ENCODE measurements around the gene KMT2E.

The KMT2E gene

GRCh38 chr7:105007298-105007697, 6.7 kb upstream of the KMT2E start:
- no peak for DNase-seq (ENCODE audit: low spot score)

- no peak for DNase-seq (ENCODE audit: low spot score)
Measured at GRCh38 chr7:105009667-105010503, 4.1 kb upstream of the KMT2E start.

- peak; percentile 36 for DNase-seq (ENCODE audit: low spot score)
Measured at GRCh38 chr7:105010504-105011130, 3.4 kb upstream of the KMT2E start.

GRCh38 chr7:105011141-105011830, 2.7 kb upstream of the KMT2E start:
- DNase-seq (ENCODE audit: low spot score), result peak; percentile 19

GRCh38 chr7:105011831-105012502, 2.0 kb upstream of the KMT2E start:
- DNase-seq (ENCODE audit: low spot score), result peak; percentile 18

- DNase-seq (ENCODE audit: low spot score), result peak; percentile 98
Measured at GRCh38 chr7:105012503-105013220, 1.3 kb upstream of the KMT2E start.

GRCh38 chr7:105013221-105013815, 687 bp upstream of the KMT2E start:
- peak; percentile 88 for DNase-seq (ENCODE audit: low spot score)

- peak; percentile 33 for DNase-seq (ENCODE audit: low spot score)
Measured at GRCh38 chr7:105014693-105015389, 836 bp downstream of the KMT2E start.

- peak; percentile 47 for DNase-seq (ENCODE audit: low spot score)
Measured at GRCh38 chr7:105015390-105015965, 1.5 kb downstream of the KMT2E start.

- peak; percentile 20 for DNase-seq (ENCODE audit: low spot score)
Measured at GRCh38 chr7:105016068-105016708, 2.2 kb downstream of the KMT2E start.

- DNase-seq (ENCODE audit: low spot score), result peak; percentile 21
Measured at GRCh38 chr7:105016709-105017656, 3.0 kb downstream of the KMT2E start.

GRCh38 chr7:105017657-105018365, 3.8 kb downstream of the KMT2E start:
- DNase-seq (ENCODE audit: low spot score), result peak; percentile 26

GRCh38 chr7:105019269-105019668, 5.3 kb downstream of the KMT2E start:
- DNase-seq (ENCODE audit: low spot score), result no peak

- no peak for DNase-seq (ENCODE audit: low spot score)
Measured at GRCh38 chr7:105020926-105021325, 6.9 kb downstream of the KMT2E start.

GRCh38 chr7:105021352-105021751, 7.3 kb downstream of the KMT2E start:
- no peak for DNase-seq (ENCODE audit: low spot score)

- no peak for DNase-seq (ENCODE audit: low spot score)
Measured at GRCh38 chr7:105021967-105022366, 8.0 kb downstream of the KMT2E start.

GRCh38 chr7:105022458-105022857, 8.5 kb downstream of the KMT2E start:
- no peak for DNase-seq (ENCODE audit: low spot score)

GRCh38 chr7:105024734-105025133, 10.7 kb downstream of the KMT2E start:
- no peak for DNase-seq (ENCODE audit: low spot score)
